Stomach (tissue), 4 donors: ENCODE data around the gene IGSF3.

Experiments used
- CTCF ChIP-seq, 7 experiments: fragments of 450-650 bp in 4 of 7; fragments of 200-600 bp in 3 of 7; sonication (generic) in 3 of 7; IDR thresholded peaks; one replicate each; pipeline ENCODE4 v1.5.1; 2016 to 2019; ENCODE audit warnings: antibody characterized with exemption in 7 of 7, control low read depth in 2 of 7, mild to moderate bottlenecking in 1 of 7
- EP300 ChIP-seq: sonication (generic); formaldehyde crosslinking; IDR thresholded peaks from one replicate; pipeline ENCODE4 v1.6.1; 2017; ENCODE audit warnings: antibody characterized with exemption
- POLR2A ChIP-seq, 4 donors: fragments of 450-650 bp; IDR thresholded peaks; one replicate each; pipeline ENCODE4 v1.6.1; 2016; ENCODE audit warnings: antibody characterized with exemption in 4 of 4, control low read depth in 2 of 4, mild to moderate bottlenecking in 1 of 4, moderate library complexity in 1 of 4
- POLR2AphosphoS5 ChIP-seq, 3 donors: sonication (generic); formaldehyde crosslinking; IDR thresholded peaks; one replicate each; pipeline ENCODE4 v1.6.1; 2016; ENCODE audit warnings: antibody characterized with exemption in 3 of 3

GRCh38 chr1:116529199-116529631, 138.3 kb downstream of the IGSF3 start:
- no peak for TF ChIP-seq EP300
- no peak for TF ChIP-seq CTCF (IDR thresholded peaks at IDR 0.05)
- TF ChIP-seq POLR2AphosphoS5 (IDR thresholded peaks at IDR 0.05): no peak
- TF ChIP-seq POLR2A (IDR thresholded peaks at IDR 0.05): no peak
